A673 (cell line): ENCODE measurements around the gene EMX1.

Source experiments
- EZH2 ChIP-seq: fragments of 200-600 bp; sonication (generic); IDR thresholded peaks from 2 replicates; pipeline ENCODE4 v1.6.1; 2017; ENCODE audit warnings: borderline replicate concordance, low read depth, mild to moderate bottlenecking, mixed read lengths, antibody characterized with exemption, low read length; ENCODE audit not compliant: poor library complexity, severe bottlenecking
- TF ChIP-seq, protein P1 (sequence below): fragments of 300-800, 200-600 bp; sonication (generic); conservative IDR thresholded peaks from 2 replicates; pipeline ENCODE4 v1.5.1; 2017; ENCODE audit warnings: low read depth, mild to moderate bottlenecking, antibody characterized with exemption, low read length, moderate library complexity, mixed read lengths

GRCh38 chr2:72921853-72922252, 4.5 kb downstream of the EMX1 start:
- TF ChIP-seq, protein P1, sequence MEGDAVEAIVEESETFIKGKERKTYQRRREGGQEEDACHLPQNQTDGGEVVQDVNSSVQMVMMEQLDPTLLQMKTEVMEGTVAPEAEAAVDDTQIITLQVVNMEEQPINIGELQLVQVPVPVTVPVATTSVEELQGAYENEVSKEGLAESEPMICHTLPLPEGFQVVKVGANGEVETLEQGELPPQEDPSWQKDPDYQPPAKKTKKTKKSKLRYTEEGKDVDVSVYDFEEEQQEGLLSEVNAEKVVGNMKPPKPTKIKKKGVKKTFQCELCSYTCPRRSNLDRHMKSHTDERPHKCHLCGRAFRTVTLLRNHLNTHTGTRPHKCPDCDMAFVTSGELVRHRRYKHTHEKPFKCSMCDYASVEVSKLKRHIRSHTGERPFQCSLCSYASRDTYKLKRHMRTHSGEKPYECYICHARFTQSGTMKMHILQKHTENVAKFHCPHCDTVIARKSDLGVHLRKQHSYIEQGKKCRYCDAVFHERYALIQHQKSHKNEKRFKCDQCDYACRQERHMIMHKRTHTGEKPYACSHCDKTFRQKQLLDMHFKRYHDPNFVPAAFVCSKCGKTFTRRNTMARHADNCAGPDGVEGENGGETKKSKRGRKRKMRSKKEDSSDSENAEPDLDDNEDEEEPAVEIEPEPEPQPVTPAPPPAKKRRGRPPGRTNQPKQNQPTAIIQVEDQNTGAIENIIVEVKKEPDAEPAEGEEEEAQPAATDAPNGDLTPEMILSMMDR, result no peak
- no peak for TF ChIP-seq EZH2
